Esophagus squamous epithelium (tissue), 4 donors: ENCODE data around the gene MYL5.

ENCODE experiments used
- CTCF ChIP-seq, 6 experiments: fragments of 450-650 bp in 4 of 6; fragments of 200-600 bp in 2 of 6; sonication (generic) in 2 of 6; IDR thresholded peaks; one replicate each; pipeline ENCODE4 v1.5.1; 2016 to 2019; ENCODE audit warnings: antibody characterized with exemption in 6 of 6, mild to moderate bottlenecking in 4 of 6, moderate library complexity in 4 of 6
- POLR2A ChIP-seq, 4 donors: fragments of 450-650 bp; IDR thresholded peaks; one replicate each; pipeline ENCODE4 v1.6.1; 2017; ENCODE audit warnings: antibody characterized with exemption in 4 of 4, mild to moderate bottlenecking in 4 of 4, moderate library complexity in 3 of 4

DNA sequence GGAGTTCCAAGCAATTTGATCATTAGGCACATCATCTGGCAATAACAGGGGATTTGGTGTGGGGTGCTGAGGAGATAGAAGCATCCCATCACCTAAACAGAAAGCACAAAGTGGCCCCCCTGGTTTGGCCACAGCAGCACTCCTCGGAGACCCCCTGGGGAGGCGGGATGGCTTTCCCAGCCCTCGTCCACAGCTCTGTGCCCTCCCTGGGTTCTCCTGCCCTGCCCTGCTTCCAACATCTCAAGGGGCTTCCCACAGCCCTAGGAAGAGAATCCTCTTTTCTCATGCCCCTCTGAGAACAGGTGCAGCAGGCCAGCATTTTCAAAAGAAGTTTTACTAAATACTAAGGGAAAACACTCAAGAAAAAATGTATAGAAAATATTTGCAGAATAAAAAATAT is 13.1 kb upstream of the MYL5 start:
- TF ChIP-seq CTCF (IDR thresholded peaks at IDR 0.05) (no peak), POLR2A (IDR thresholded peaks at IDR 0.05) (no peak)
